ENCODE measurements around the gene TNNT1. TPM values are rescaled to one million over a fixed set of nuclear protein-coding genes. Genes with fewer than 3 reads are reported as not detected.

TNNT1 gene
- total and polyA plus RNA-seq, 2 donors (not counting 3 experiments of a cell fraction or from before 2014, with no cell fraction given) = 0.22 to 0.51 TPM

GRCh38 chr19:55158848-55159749 is 10.1 kb upstream of the TNNT1 start:
- no peaks in the 10 kb centered on the region for H3K4me1 ChIP-seq (ENCODE audit: control insufficient read depth, extremely low read depth, insufficient read depth, low read length)
- H3K9ac ChIP-seq (replicated peaks; ENCODE audit: extremely low read depth, insufficient read depth, low read length) = no peak overlapping the region
- dilution Hi-C loops (cut with MboI; ENCODE audit: extremely low pct_ligation_motif_present, low sequenced_read_pairs) (no loop called here), intact Hi-C loops (cut with micrococcal nuclease) (no loop called here)
- H3K4me3 ChIP-seq (replicated peaks in 1 of 3; ENCODE audit: insufficient read depth in 1 of 3, low read depth in 1 of 3, low read length in 3 of 3) = no peak overlapping the region
- no peak overlapping the region for H3K27ac ChIP-seq (ENCODE audit: insufficient read depth, low read depth, low read length)
- no peaks in the 10 kb centered on the region for H3K9me3 ChIP-seq (replicated peaks; ENCODE audit: control insufficient read depth, insufficient read depth, low read length)
- no peak for TF ChIP-seq CTCF (IDR thresholded peaks at IDR 0.05; ENCODE audit: extremely low read depth in 1 of 2, insufficient read depth in 1 of 2, low read depth in 1 of 2, low read length in 2 of 2)
- TF ChIP-seq POLR2A (IDR thresholded peaks at IDR 0.05; ENCODE audit: low read depth, low read length) = no peak
- no peak for TF ChIP-seq FOS (IDR thresholded peaks at IDR 0.05; ENCODE audit: borderline replicate concordance, insufficient read depth, low read length)
- TF ChIP-seq, protein P1, sequence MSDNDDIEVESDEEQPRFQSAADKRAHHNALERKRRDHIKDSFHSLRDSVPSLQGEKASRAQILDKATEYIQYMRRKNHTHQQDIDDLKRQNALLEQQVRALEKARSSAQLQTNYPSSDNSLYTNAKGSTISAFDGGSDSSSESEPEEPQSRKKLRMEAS (IDR thresholded peaks at IDR 0.05; ENCODE audit: insufficient read depth, insufficient read length) = no peak
- no peak for TF ChIP-seq EZH2 (IDR thresholded peaks at IDR 0.05; ENCODE audit: borderline replicate concordance, low read depth, low read length, severe bottlenecking)
- TF ChIP-seq JUN (IDR thresholded peaks at IDR 0.05; ENCODE audit: borderline replicate concordance, insufficient read depth, insufficient read length, low read depth) = no peak
- TF ChIP-seq GATA2 (IDR thresholded peaks at IDR 0.05; ENCODE audit: insufficient read depth, insufficient read length, low read depth, low read length) = no peak
- no peak for TF ChIP-seq MYC (IDR thresholded peaks at IDR 0.05; ENCODE audit: low read depth, low read length)
- no peak for TF ChIP-seq POLR2AphosphoS5 (IDR thresholded peaks at IDR 0.05; ENCODE audit: insufficient read depth, low read depth, low read length)
- H3K36me3 ChIP-seq (ENCODE audit: control insufficient read depth in 2 of 2, extremely low read depth in 1 of 2, insufficient read depth in 2 of 2, low read length in 2 of 2) = no peaks in the 10 kb centered on the region
- H3K79me2 ChIP-seq (ENCODE audit: control insufficient read depth, insufficient read depth, low read length) = no peaks in the 10 kb centered on the region
- H3K9me1 ChIP-seq (replicated peaks; ENCODE audit: control insufficient read depth, extremely low read depth, insufficient read depth, low read length) = no peaks in the 10 kb centered on the region
- H3K4me2 ChIP-seq (ENCODE audit: insufficient read depth, low read length) = no peak overlapping the region
- peaks cover 14 to 16% of the 10 kb centered on the region in 2 experiments for H3K27me3 ChIP-seq (ENCODE audit: control insufficient read depth in 2 of 2, insufficient read depth in 2 of 2, low read length in 2 of 2)
- no peaks in the 10 kb centered on the region for H4K20me1 ChIP-seq (replicated peaks; ENCODE audit: control insufficient read depth, extremely low read depth, insufficient read depth, low read length)
- no peak overlapping the region for H2AFZ ChIP-seq (ENCODE audit: low read depth, low read length)
- DNase-seq (ENCODE audit: low read depth, low spot score) (no peak), FAIRE-seq (no peak)
- BruUV-seq (replicated peaks) = no TSS peak
- ChIA-PET POLR2A (interaction anchor here (0.6 kb wide), 1 partner anchor 18 kb away, joined by 3 read pairs; no protein-coding TSS in a partner anchor), CTCF (interaction anchor here (1.3 to 4.6 kb wide), 7 partner anchors 7 to 70 kb away, joined by 3 to 64 read pairs (median 17); partner anchors contain the start of gene DNAAF3)
